ENCODE results near the gene AUTS2.

- TF ChIP-seq, protein P1, sequence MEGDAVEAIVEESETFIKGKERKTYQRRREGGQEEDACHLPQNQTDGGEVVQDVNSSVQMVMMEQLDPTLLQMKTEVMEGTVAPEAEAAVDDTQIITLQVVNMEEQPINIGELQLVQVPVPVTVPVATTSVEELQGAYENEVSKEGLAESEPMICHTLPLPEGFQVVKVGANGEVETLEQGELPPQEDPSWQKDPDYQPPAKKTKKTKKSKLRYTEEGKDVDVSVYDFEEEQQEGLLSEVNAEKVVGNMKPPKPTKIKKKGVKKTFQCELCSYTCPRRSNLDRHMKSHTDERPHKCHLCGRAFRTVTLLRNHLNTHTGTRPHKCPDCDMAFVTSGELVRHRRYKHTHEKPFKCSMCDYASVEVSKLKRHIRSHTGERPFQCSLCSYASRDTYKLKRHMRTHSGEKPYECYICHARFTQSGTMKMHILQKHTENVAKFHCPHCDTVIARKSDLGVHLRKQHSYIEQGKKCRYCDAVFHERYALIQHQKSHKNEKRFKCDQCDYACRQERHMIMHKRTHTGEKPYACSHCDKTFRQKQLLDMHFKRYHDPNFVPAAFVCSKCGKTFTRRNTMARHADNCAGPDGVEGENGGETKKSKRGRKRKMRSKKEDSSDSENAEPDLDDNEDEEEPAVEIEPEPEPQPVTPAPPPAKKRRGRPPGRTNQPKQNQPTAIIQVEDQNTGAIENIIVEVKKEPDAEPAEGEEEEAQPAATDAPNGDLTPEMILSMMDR (IDR thresholded peaks at IDR 0.05): no peak
- no peak for TF ChIP-seq POLR2A (IDR thresholded peaks at IDR 0.05)
These were observed 80.4 kb downstream of the AUTS2 start for GRCh38 chr7:69678494-69679187.

Data from thyroid gland (tissue), 4 donors.